ENCODE results near the gene CALD1. TPM values are rescaled to one million over a fixed set of nuclear protein-coding genes. Genes with fewer than 3 reads are reported as not detected.

Gene CALD1
- total RNA-seq, 1 experiment from 2014 or later: 147 TPM

- Mint-ChIP-seq H3K27me3 (ENCODE audit: low read depth) (no peaks in the 10 kb centered on the region), H3K4me3 (no peak overlapping the region), H3K4me1 (peaks cover 3% of the 10 kb centered on the region; the same call in 1 of the 2 replicates), H3K9me3 (no peaks in the 10 kb centered on the region), H3K27ac (no peak overlapping the region; the same call in 1 of the 2 replicates), H3K36me3 (no peaks in the 10 kb centered on the region; the same call in 1 of the 2 replicates)
- ATAC-seq: no peak
- POLR2A ChIA-PET: no interaction called here
- TF ChIP-seq NR1H2 (CRISPR knock-in tag; IDR thresholded peaks at IDR 0.05) (no peak), ZNF396 (CRISPR knock-in tag; IDR thresholded peaks at IDR 0.05; ENCODE audit: borderline replicate concordance) (no peak), AR (CRISPR knock-in tag; IDR thresholded peaks at IDR 0.05) (no peak), NFE2L1 (CRISPR knock-in tag; IDR thresholded peaks at IDR 0.05) (no peak), SMAD3 (CRISPR knock-in tag; IDR thresholded peaks at IDR 0.05; ENCODE audit: borderline replicate concordance) (no peak), ZNF121 (CRISPR knock-in tag; IDR thresholded peaks at IDR 0.05) (no peak), ATF6 (CRISPR knock-in tag; IDR thresholded peaks at IDR 0.05) (no peak), NR3C1 (CRISPR knock-in tag; conservative IDR thresholded peaks at IDR 0.05; ENCODE audit: low read depth) (no peak), MYBL2 (CRISPR knock-in tag; IDR thresholded peaks at IDR 0.05) (no peak), MLX (CRISPR knock-in tag; IDR thresholded peaks at IDR 0.05) (no peak), ZNF425 (CRISPR knock-in tag; conservative IDR thresholded peaks at IDR 0.05) (no peak), ZSCAN18 (CRISPR knock-in tag; IDR thresholded peaks at IDR 0.05) (no peak), SMAD4 (CRISPR knock-in tag; IDR thresholded peaks at IDR 0.05) (no peak), GABPB1 (CRISPR knock-in tag; IDR thresholded peaks at IDR 0.05) (no peak), ESRRA (CRISPR knock-in tag; IDR thresholded peaks at IDR 0.05; ENCODE audit: borderline replicate concordance) (no peak)
- DNase-seq (ENCODE audit: low spot score): no peak
- CTCF ChIA-PET: interaction anchor here (1.3 kb wide), 1 partner anchor 9 kb away, joined by 3 read pairs; the partner anchor contains the start of gene AGBL3
Measured at GRCh38 chr7:134995239-134996096, 216.0 kb downstream of the CALD1 start.

Data from WTC11 (cell line).